GM12874 (cell line): Measurements from ENCODE around the gene CHD9.

Experiments used
- CTCF ChIP-seq: IDR thresholded peaks from 2 replicates; pipeline ENCODE4 v1.5.1; 2011; ENCODE audit warnings: low read depth, mild to moderate bottlenecking, control low read depth, low read length, moderate library complexity; ENCODE audit not compliant: insufficient read depth

CHD9 gene

DNA sequence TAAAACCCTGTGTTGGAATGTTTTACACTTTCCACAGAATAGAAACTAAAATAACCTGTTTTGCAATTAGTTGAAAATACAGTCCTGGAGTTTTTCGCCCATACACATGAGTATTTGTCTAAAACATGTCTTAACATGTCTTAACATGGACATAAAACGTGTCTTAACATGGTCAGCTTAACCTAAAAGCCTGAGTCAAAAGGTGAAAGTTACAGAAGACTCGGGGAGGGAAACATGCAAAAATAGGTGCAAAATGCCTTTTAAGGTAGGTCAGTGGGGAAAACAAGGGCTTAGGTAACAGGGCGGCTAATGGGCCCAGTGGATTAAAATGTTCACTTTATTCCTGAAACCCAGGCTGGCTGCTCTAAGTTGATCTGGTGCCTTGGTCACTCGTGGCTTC is 323.3 kb downstream of the CHD9 start:
- no peak for TF ChIP-seq CTCF
